ENCODE results near the gene ANO10. TPM values are rescaled to one million over a fixed set of nuclear protein-coding genes. Genes with fewer than 3 reads are reported as not detected.

ANO10 gene
- total RNA-seq, 2 experiments from 2014 or later: 6.3 to 8.9 TPM

GRCh38 chr3:43365601-43366305, 256.1 kb downstream of the ANO10 start:
- Mint-ChIP-seq H3K27me3 (no peaks in the 10 kb centered on the region), H3K9me3 (no peaks in the 10 kb centered on the region), H3K27ac (no peak overlapping the region), H3K4me3 (no peak overlapping the region), H3K36me3 (ENCODE audit: low read depth) (no peaks in the 10 kb centered on the region), H3K4me1 (ENCODE audit: low read depth) (no peaks in the 10 kb centered on the region)
- DNase-seq (no peak), ATAC-seq (no peak)
- POLR2A ChIA-PET: no interaction called here
- intact Hi-C loops (cut with micrococcal nuclease): no loop called here
- no peak for TF ChIP-seq CTCF (IDR thresholded peaks at IDR 0.05)
- CTCF ChIA-PET: interaction anchor here (1.2 kb wide), 1 partner anchor 142 kb away, joined by 3 read pairs; no protein-coding TSS in a partner anchor

DNA sequence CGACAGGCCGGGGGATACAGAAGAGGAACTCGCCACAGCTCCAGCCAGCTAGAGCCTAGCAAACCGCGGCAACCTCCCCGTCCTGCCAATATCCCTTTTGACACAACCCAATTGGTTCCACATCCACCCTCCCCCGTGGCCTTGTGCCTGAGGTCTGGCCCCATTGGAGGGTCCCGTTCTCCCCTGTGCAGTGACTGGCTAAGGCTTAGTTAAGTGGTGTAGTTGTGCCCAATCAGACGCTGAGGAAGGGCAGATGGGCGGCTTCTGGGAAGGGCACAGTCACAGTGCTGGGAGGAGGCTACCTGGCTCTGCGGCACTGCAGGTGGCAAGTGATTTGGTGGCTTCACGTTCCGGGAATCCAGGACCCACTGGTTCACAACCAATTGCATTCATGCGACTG, 256.9 kb downstream of the ANO10 start:
- no peak for TF ChIP-seq CTCF (IDR thresholded peaks at IDR 0.05)
- CTCF ChIA-PET: no interaction called here

DNA sequence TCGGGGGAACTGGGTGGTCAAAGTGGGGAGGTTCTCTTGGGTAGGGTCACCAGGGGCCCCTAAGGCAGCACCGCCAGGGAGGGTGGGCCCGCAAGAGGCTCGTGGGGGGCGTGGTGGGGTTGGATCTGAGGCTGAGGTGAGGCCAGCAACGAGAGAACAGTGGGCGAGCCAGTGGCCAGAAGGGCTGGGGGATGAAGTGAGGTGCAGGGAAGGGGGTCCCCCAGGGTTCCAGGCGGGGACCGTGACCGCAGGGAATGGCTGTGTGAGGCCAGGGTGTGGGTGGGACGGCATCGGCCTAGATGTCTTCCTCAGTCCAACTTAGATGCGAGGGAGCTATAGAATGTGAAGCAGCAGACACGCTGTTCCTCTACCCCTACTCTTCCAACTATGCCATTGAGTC, 257.3 kb downstream of the ANO10 start:
- Mint-ChIP-seq H3K36me3 (ENCODE audit: low read depth) (no peaks in the 10 kb centered on the region), H3K9me3 (no peaks in the 10 kb centered on the region), H3K4me3 (no peak overlapping the region), H3K27ac (no peak overlapping the region), H3K27me3 (no peaks in the 10 kb centered on the region), H3K4me1 (ENCODE audit: low read depth) (no peaks in the 10 kb centered on the region)
- DNase-seq (no peak), ATAC-seq (no peak)
- CTCF ChIA-PET: no interaction called here
- no peak for TF ChIP-seq CTCF (IDR thresholded peaks at IDR 0.05)
- POLR2A ChIA-PET: no interaction called here
- intact Hi-C loops (cut with micrococcal nuclease): no loop called here

More for the DNA sequence above, 256.9 kb downstream of the ANO10 start:
- DNase-seq (no peak), ATAC-seq (no peak)
- H3K4me1 Mint-ChIP-seq (ENCODE audit: low read depth): no peaks in the 10 kb centered on the region
- intact Hi-C loops (cut with micrococcal nuclease): no loop called here
- H3K36me3 Mint-ChIP-seq (ENCODE audit: low read depth): no peaks in the 10 kb centered on the region
- no peak overlapping the region for H3K27ac Mint-ChIP-seq
- no peak overlapping the region for H3K4me3 Mint-ChIP-seq
- no peaks in the 10 kb centered on the region for H3K27me3 Mint-ChIP-seq
- POLR2A ChIA-PET: no interaction called here
- no peaks in the 10 kb centered on the region for H3K9me3 Mint-ChIP-seq

- no peak for DNase-seq
- H3K9me3 Mint-ChIP-seq: no peaks in the 10 kb centered on the region
- intact Hi-C loops (cut with micrococcal nuclease): no loop called here
Observed at GRCh38 chr3:43363621-43364266, 258.1 kb downstream of the ANO10 start.

More at GRCh38 chr3:43363621-43364266, 258.1 kb downstream of the ANO10 start:
- ChIA-PET CTCF (no interaction called here), POLR2A (no interaction called here)
- H3K4me3 Mint-ChIP-seq: no peak overlapping the region
- H3K4me1 Mint-ChIP-seq (ENCODE audit: low read depth): no peaks in the 10 kb centered on the region
- H3K27ac Mint-ChIP-seq: peak overlapping the region; percentile 11
- no peak for ATAC-seq
- H3K27me3 Mint-ChIP-seq: no peaks in the 10 kb centered on the region
- no peaks in the 10 kb centered on the region for H3K36me3 Mint-ChIP-seq (ENCODE audit: low read depth)
- TF ChIP-seq CTCF (IDR thresholded peaks at IDR 0.05): no peak

Data from activated CD8-positive, alpha-beta T cell treated with anti-CD3 and anti-CD28 coated beads for 36 hours (primary cell).